Endothelial cell of hepatic sinusoid (primary cell): ENCODE measurements around the gene BCLAF1.

Experiments used
- in situ Hi-C: cut with HindIII; loops from 2 replicates; pipeline ENCODE4 v1.10.0; 2017; ENCODE audit warnings: low sequenced_read_pairs

Gene BCLAF1, protein sequence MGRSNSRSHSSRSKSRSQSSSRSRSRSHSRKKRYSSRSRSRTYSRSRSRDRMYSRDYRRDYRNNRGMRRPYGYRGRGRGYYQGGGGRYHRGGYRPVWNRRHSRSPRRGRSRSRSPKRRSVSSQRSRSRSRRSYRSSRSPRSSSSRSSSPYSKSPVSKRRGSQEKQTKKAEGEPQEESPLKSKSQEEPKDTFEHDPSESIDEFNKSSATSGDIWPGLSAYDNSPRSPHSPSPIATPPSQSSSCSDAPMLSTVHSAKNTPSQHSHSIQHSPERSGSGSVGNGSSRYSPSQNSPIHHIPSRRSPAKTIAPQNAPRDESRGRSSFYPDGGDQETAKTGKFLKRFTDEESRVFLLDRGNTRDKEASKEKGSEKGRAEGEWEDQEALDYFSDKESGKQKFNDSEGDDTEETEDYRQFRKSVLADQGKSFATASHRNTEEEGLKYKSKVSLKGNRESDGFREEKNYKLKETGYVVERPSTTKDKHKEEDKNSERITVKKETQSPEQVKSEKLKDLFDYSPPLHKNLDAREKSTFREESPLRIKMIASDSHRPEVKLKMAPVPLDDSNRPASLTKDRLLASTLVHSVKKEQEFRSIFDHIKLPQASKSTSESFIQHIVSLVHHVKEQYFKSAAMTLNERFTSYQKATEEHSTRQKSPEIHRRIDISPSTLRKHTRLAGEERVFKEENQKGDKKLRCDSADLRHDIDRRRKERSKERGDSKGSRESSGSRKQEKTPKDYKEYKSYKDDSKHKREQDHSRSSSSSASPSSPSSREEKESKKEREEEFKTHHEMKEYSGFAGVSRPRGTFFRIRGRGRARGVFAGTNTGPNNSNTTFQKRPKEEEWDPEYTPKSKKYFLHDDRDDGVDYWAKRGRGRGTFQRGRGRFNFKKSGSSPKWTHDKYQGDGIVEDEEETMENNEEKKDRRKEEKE

GRCh38 chr6:136289579-136290409 is at the start of gene BCLAF1:
TSS of gene BCLAF1 (minus strand) at chr6:136289846. CDS start at chr6:136279866, 9,980 bp downstream.
- in situ Hi-C loops: no loop called here

DNA sequence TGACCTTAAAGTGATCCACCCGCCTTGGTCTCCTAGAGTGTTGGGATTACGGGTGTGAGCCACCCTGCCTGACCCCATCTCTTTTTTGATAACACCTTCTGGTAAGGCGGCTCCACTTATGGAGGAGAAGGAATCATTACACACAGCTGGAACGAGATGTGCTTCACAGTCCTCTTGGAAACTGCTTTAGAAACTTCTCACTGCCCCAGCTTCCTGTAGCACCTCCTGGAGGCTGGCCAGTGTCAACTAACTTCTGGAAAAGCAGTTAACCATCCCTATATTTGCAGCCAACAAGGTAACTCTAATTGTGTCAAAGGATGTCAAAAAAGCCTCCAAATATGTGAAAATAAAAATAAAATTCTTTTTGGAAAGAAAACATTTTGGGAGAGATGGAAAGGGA is 48.8 kb upstream of the BCLAF1 start:
- in situ Hi-C loops: no loop called here

GRCh38 chr6:136337606-136338005 is 48.0 kb upstream of the BCLAF1 start:
- in situ Hi-C loops: no loop called here

DNA sequence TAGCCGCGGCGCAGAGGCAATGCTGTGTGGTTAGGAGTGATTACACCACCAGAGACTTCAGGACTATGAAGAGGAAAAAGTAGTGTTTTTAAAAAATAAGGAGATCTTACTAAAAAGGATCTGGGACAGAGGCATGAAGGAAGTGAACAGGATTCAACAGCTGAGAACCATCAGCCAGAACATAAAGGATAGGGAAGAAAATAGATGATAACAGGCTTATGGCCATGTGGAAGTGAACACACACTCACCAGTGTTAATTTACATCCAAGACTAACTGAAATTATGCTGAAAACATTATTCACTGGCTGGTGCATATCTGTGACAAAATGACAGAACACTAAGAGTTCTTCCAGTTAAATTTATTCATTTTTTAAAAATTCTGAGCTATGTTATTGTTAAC is 47.5 kb upstream of the BCLAF1 start:
- in situ Hi-C loops: no loop called here

DNA sequence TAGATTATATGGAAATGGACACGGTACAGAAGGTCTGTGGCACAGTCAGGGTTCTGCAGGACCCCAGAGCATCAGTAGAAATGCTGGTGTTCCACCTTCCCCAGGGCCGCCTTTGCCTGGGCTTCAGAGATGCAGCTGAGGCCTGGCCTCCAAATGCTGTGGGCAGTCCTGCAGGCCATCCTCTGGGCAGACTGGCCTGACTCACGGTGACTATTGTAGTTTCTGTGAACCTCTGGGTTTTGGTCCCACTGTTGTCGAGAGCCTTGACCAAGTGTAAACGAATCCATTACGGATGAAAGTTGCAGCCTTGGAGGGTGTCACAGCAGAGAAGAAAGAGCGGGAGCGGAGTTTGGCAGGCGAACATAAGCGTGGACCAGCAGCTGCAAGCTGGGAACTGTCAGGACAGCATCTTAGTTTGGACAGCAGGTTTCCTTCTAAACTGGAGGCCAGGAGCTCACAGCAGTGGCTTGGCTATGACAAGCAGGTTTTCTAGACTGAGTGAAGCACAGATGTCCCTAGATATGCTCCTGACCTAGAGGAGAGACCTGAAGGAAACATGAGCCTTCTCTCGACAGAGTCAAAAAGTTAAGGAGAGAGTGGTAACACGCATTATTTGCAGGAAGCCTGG is 46.2 kb upstream of the BCLAF1 start:
- in situ Hi-C loops: no loop called here

DNA sequence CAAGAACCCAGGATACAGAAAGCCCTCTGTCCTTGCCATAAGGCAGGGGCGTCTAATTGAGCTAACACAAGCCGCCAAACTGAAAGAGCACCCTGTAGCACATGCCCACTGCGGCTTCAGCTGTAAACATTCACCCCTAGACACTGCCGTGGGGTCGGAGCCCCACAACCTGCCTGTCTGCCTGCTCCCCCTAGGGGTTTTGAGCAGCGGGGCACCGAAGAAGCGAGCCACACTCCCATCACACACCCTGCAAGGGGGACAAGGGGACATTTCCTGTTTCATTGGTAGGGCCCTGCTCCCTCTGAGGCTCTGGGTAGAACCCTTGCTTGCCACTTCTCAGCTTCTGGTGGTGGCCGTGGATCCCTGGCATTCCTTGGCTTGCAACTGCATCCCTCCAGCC is 45.2 kb upstream of the BCLAF1 start:
- in situ Hi-C loops: no loop called here

GRCh38 chr6:136334465-136334846 is 44.8 kb upstream of the BCLAF1 start:
- in situ Hi-C loops: no loop called here

DNA sequence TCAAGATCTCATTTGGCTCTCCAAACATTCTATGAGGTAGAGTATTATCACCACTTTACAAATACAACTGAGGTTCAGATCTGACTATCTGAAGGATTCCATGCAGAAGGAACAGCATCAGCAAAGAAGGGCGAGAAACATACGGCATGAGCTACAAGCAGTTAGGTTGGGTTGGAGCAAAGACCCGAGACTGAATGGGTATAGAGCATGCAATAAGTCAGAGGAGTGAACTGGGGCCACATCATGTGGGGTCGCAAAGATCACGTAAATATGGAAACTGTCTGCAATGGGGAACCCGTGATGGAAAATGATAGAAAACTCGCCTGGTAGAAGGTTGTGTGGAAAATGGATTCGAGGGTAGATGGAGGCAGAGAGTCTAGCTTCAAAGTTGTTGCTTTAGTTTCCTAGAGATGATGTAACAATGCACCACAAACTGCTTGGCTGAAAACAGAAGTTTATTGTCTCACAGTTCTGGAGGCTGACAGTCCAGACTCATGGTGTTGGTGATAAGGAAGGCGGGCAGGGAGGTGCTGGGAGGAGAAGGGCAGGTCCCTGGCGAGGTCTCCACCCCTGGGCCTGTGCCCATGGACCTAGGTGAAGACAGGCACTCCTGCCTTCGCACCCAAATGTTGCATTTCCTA is 44.3 kb upstream of the BCLAF1 start:
- in situ Hi-C loops: no loop called here

DNA sequence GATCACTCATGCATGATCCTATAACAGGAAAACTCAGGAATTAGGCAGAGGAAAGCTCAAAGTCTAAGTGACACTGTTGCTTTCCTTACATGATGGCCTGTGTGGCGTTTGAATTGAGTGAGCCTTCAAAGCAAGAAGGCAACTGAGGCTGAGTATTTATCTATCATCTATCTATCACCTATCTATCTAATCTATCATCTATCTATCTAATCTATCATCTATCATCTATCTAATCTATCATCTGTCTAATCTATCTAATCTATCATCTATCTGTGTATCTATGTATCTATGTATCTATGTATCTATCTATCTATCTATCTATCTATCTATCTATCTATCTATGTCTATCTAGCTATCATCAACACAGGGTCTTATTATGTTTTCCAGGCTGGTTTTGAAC is 41.8 kb upstream of the BCLAF1 start:
- in situ Hi-C loops: no loop called here

DNA sequence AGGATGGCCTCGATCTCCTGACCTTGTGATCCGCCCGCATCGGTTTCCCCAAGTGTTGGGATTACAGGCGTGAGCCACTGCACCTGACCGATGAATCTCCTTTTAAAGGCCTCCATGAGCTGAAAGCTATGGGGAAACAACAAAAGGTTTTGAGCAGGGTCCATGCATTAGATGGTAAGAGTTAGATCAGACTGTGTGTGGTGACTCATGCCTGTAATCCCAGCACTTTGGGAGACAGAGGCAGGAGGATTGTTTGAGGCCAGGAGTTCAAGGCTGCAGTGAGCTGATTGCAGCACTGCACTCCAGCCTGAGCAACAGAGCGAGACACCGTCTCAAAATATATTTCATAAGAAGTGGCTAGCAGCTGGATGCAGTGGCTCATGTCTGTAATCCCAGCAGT is 41.0 kb upstream of the BCLAF1 start:
- in situ Hi-C loops: no loop called here

DNA sequence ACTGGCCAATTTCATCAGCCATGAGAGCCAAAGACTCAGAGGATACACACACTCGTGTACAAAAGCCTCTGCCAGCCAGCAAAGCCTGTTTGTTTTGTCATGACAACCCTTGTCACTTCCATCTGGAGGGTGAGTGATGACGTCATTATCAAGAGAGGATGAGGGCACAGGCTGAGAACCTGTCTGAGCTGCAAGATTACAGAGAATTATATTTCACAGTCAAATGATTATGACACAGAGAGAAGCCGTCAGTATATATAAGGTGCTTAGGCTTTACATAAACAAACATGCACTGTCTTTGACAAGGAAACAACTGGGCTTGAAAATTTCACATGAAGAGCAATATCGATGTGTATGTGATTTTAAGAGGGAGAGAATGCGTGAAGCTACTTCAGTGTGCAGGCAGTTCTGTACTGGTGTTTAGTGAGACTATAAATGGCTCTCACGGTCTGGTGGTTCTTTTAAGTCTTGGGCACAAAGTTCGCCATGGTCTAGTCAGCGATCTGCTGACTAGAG is 36.5 kb upstream of the BCLAF1 start:
- in situ Hi-C loops: no loop called here

GRCh38 chr6:136324686-136325380 is 35.2 kb upstream of the BCLAF1 start:
- in situ Hi-C loops: no loop called here

DNA sequence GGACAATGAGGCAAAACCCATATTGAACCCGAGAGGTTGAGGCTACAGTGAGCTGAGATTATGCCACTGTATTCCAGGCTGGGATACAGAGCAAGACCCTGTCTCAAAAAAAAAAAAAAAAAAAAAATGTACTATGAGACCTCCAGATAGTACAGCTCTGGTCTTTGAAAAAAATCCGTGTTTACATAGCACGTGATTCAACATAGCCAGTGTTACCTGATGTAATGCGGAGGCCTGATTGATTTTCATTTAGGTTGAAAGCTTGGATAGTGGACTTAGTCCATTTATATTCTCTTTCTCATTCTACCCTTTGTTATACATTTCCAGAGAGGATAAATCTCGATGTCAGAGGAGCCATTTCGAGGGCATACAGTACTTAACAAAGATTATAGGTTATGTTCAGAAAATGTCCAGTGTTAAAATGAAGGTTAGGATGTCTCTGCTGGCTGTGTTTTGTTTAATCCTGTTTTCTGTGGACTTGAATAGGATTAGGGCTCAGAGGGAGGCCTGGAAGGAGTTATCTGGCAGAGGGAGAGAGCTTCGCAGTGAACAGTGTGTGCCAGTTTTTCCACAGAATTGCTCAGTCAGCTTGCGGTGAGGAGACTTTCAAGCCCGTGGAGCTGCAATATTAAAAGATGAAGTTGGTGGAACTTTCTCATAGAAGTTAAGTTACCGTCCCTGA is 33.9 kb upstream of the BCLAF1 start:
- in situ Hi-C loops: no loop called here

DNA sequence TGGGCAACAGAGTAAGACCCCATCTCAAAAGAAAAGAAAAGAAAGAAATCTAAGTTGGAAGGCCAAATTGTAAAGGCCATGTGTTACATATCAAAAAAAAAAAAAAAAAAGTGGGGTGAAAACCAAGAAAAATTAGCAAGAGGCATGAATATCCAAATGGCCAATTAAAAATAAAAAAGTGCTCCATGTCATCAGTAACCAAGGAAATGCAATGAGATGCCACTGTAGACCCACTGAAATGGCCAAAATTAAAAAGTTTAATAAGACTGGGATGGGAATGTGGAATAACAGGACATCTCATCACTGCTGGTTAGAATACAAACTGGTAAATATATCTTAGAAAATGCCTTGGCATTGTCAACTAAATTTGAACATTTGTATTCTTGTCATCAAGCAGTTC is 30.1 kb upstream of the BCLAF1 start:
- in situ Hi-C loops: no loop called here

DNA sequence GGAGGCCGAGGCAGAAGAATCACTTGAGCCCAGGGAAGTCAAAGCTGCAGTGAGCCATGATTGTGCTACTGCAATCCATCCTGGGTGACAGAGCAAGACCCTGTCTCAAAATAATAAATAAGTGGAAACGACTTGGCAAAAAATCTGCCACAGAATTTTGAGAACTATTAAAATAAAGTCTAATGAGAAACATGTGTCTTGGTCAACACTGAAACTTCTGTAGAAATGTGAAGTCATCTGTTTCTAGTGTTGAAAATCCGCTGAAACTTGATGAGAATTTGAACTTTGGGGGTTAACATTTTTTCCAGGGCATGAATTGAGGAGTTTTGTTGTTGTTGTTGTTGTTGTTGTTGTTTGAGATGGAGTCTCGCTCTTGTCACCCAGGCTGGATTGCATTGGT is 29.0 kb upstream of the BCLAF1 start:
- in situ Hi-C loops: no loop called here

GRCh38 chr6:136317971-136318370 is 28.3 kb upstream of the BCLAF1 start:
- in situ Hi-C loops: no loop called here

DNA sequence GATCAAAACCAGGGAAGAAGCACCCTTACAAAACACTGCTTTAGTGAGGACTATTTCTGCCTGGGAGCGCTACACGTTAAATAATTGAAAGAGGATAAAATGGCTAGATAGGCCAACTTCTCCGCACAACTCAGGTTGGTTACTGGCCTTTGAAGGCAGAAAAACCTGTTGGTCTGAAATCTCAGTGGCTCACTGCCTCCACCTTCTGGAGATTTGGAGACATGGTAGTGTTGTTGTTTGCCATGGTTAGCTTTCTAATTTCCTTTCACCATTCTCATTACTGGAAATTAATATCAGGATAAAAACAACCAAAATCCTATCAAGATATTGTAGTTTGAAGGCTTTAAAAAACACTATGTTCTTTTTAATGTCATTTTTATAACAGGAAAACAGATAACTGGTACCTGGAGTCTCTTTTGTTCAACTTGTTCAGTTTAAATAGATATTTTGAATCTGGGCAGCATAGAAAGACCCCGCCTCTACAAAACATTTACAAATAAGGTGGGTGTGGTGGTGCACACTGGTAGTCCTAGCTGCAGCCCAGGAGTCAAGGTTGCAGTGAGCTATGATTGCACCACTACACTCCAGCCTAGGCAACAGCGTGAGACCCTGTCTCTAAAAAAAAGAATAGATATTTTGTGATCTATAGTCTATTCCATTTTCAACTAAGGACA is 27.5 kb upstream of the BCLAF1 start:
- in situ Hi-C loops: no loop called here

GRCh38 chr6:136315594-136315993 is 25.9 kb upstream of the BCLAF1 start:
- in situ Hi-C loops: no loop called here
